Caco-2 (cell line): Measurements from ENCODE around the gene SGSM1. TPM values are rescaled to one million over a fixed set of nuclear protein-coding genes. Genes with fewer than 3 reads are reported as not detected.
A peak's percentile ranks its signal among the peaks of the same experiment; 100 is the strongest.

Source experiments
- BruUV-seq: library from RNA; stranded (reverse); fragments of 400-500 nt; replicated peaks from 2 replicates; lab custom pipeline; 2021; lab: Mats Ljungman, UMichigan
- CTCF ChIA-PET: fragments of 300-600 bp; sonication (Branson Sonifier 250); formaldehyde crosslinking; loops from one replicate; lab custom pipeline; 2022; ENCODE audit warnings: antibody characterized with exemption; lab: Charles Lee
- POLR2A ChIA-PET: fragments of 300-600 bp; sonication (Branson Sonifier 250); formaldehyde crosslinking; loops from one replicate; lab custom pipeline; 2022; ENCODE audit warnings: antibody characterized with exemption; lab: Charles Lee
- DNase-seq, 2 experiments: peaks; one replicate each; pipeline versions ENCODE4 v3.0.0 to v3.0.0-alpha.2; 2020 to 2022
- H3K27me3 ChIP-seq: replicated peaks from 2 replicates; pipeline ENCODE4 v1.6.0; 2011; ENCODE audit warnings: low read length; ENCODE audit not compliant: control insufficient read depth, insufficient read depth
- H3K36me3 ChIP-seq: 2 replicates; pipeline ENCODE4 v1.5.1; 2011; ENCODE audit warnings: low read length; ENCODE audit not compliant: control insufficient read depth, insufficient read depth
- H3K4me1 ChIP-seq: fragments of 250-450 bp; sonication (Bioruptor Pico); 2 replicates; pipeline ENCODE4 v1.5.1; 2020; ENCODE audit warnings: mild to moderate bottlenecking
- H3K4me3 ChIP-seq: 2 replicates; pipeline ENCODE4 v1.5.1; 2011; ENCODE audit warnings: low read depth, mild to moderate bottlenecking, control low read depth, low read length
- H3K9me3 ChIP-seq: fragments of 250-450 bp; sonication (Bioruptor Pico); 2 replicates; pipeline ENCODE4 v1.5.1; 2020; ENCODE audit warnings: mild to moderate bottlenecking, moderate library complexity
- H3K27ac Mint-ChIP-seq: one replicate; pipeline ENCODE4 v1.8.0; 2022; ENCODE audit warnings: mixed read lengths; ENCODE audit not compliant: unreplicated experiment
- H3K27me3 Mint-ChIP-seq: one replicate; pipeline ENCODE4 v1.8.0; 2022; ENCODE audit warnings: mixed read lengths; ENCODE audit not compliant: insufficient read depth, unreplicated experiment
- H3K36me3 Mint-ChIP-seq: one replicate; pipeline ENCODE4 v1.8.0; 2022; ENCODE audit warnings: mild to moderate bottlenecking, mixed read lengths; ENCODE audit not compliant: insufficient read depth, unreplicated experiment
- H3K4me1 Mint-ChIP-seq: one replicate; pipeline ENCODE4 v1.8.0; 2022; ENCODE audit warnings: low read depth, mixed read lengths; ENCODE audit not compliant: unreplicated experiment
- H3K4me3 Mint-ChIP-seq: one replicate; pipeline ENCODE4 v1.8.0; 2022; ENCODE audit warnings: mild to moderate bottlenecking, moderate library complexity, mixed read lengths; ENCODE audit not compliant: unreplicated experiment
- H3K9me3 Mint-ChIP-seq: one replicate; pipeline ENCODE4 v1.8.0; 2022; ENCODE audit warnings: mixed read lengths; ENCODE audit not compliant: unreplicated experiment
- CTCF ChIP-seq, 2 experiments: fragments of 200-600 bp in 1 of 2; IDR thresholded peaks; 1 replicate in 1 of 2; 2 replicates in 1 of 2; pipeline versions ENCODE4 v1.5.1 to v1.8.0; 2011 to 2022; ENCODE audit warnings: antibody characterized with exemption in 1 of 2, control low read depth in 1 of 2, inconsistent platforms in 1 of 2, low read depth in 1 of 2, low read length in 1 of 2, mild to moderate bottlenecking in 1 of 2, moderate library complexity in 1 of 2; ENCODE audit not compliant: insufficient read depth in 1 of 2, severe bottlenecking in 1 of 2, unreplicated experiment in 1 of 2
- intact Hi-C: fragments of 100-400 bp; cut with micrococcal nuclease; formaldehyde crosslinking; loops from one replicate; pipeline ENCODE4 v1.10.0; 2022; ENCODE audit not compliant: unreplicated experiment
- total RNA-seq: library from RNA; stranded (reverse); gene quantifications from 2 replicates; pipeline ENCODE4 v1.2.3, GENCODE V29; 2022

The SGSM1 gene
- total RNA-seq, 1 experiment from 2014 or later, result 6.1 TPM

GRCh38 chr22:24887260-24887659, 81.2 kb downstream of the SGSM1 start:
- H3K27me3 ChIP-seq, result no peaks in the 10 kb centered on the region
- no peaks in the 10 kb centered on the region for H3K36me3 ChIP-seq
- no peaks in the 10 kb centered on the region for H3K4me1 ChIP-seq
- H3K9me3 Mint-ChIP-seq, result no peaks in the 10 kb centered on the region
- no peaks in the 10 kb centered on the region for H3K27me3 Mint-ChIP-seq
- no peak overlapping the region for H3K4me3 Mint-ChIP-seq
- no peak for TF ChIP-seq CTCF (IDR thresholded peaks at IDR 0.05; ENCODE audit: insufficient read depth in 1 of 2, low read depth in 1 of 2, low read length in 1 of 2, severe bottlenecking in 1 of 2, unreplicated experiment in 1 of 2)
- no peaks in the 10 kb centered on the region for H3K4me1 Mint-ChIP-seq
- H3K9me3 ChIP-seq, result no peaks in the 10 kb centered on the region
- intact Hi-C loops, result no loop called here
- DNase-seq, result no peak
- no TSS peak for BruUV-seq
- POLR2A ChIA-PET, result no interaction called here
- no peaks in the 10 kb centered on the region for H3K36me3 Mint-ChIP-seq
- CTCF ChIA-PET, result no interaction called here
- no peak overlapping the region for H3K27ac Mint-ChIP-seq
- no peak overlapping the region for H3K4me3 ChIP-seq

GRCh38 chr22:24893341-24894070, 87.5 kb downstream of the SGSM1 start:
- no peaks in the 10 kb centered on the region for H3K9me3 ChIP-seq
- intact Hi-C loops, result no loop called here
- H3K27ac Mint-ChIP-seq, result no peak overlapping the region
- no TSS peak for BruUV-seq
- no peaks in the 10 kb centered on the region for H3K36me3 ChIP-seq
- ChIA-PET CTCF (no interaction called here), POLR2A (no interaction called here)
- H3K4me1 Mint-ChIP-seq, result peaks cover 7% of the 10 kb centered on the region
- H3K36me3 Mint-ChIP-seq, result no peaks in the 10 kb centered on the region
- H3K4me3 ChIP-seq, result no peak overlapping the region
- peaks cover 13% of the 10 kb centered on the region for H3K4me1 ChIP-seq
- no peaks in the 10 kb centered on the region for H3K27me3 ChIP-seq
- no peaks in the 10 kb centered on the region for H3K27me3 Mint-ChIP-seq
- no peak overlapping the region for H3K4me3 Mint-ChIP-seq
- DNase-seq, result no peak
- no peak for TF ChIP-seq CTCF (IDR thresholded peaks at IDR 0.05; ENCODE audit: insufficient read depth in 1 of 2, low read depth in 1 of 2, low read length in 1 of 2, severe bottlenecking in 1 of 2, unreplicated experiment in 1 of 2)
- H3K9me3 Mint-ChIP-seq, result no peaks in the 10 kb centered on the region

- Mint-ChIP-seq H3K9me3 (no peaks in the 10 kb centered on the region), H3K4me1 (peaks cover 7% of the 10 kb centered on the region), H3K36me3 (no peaks in the 10 kb centered on the region), H3K27ac (peak overlapping the region; percentile 86), H3K4me3 (peak overlapping the region; percentile 64), H3K27me3 (no peaks in the 10 kb centered on the region)
- Histone ChIP-seq H3K27me3 (no peaks in the 10 kb centered on the region), H3K4me1 (peaks cover 13% of the 10 kb centered on the region), H3K36me3 (no peaks in the 10 kb centered on the region), H3K4me3 (no peak overlapping the region), H3K9me3 (no peaks in the 10 kb centered on the region)
- CTCF ChIA-PET, result no interaction called here
- intact Hi-C loops, result no loop called here
- TF ChIP-seq CTCF (IDR thresholded peaks at IDR 0.05; ENCODE audit: insufficient read depth in 1 of 2, low read depth in 1 of 2, low read length in 1 of 2, severe bottlenecking in 1 of 2, unreplicated experiment in 1 of 2), result no peak
- POLR2A ChIA-PET, result no interaction called here
- DNase-seq, result peak; percentile 58 to 63
- no TSS peak for BruUV-seq
These were observed 88.4 kb downstream of the SGSM1 start for GRCh38 chr22:24894220-24894975.
